Non-pigmented ciliary epithelial cell (primary cell): ENCODE results near the gene RALA.
"Not testable (repeated sequence)": the region's sequence is repeated elsewhere in the genome, so short reads cannot be mapped to it uniquely, and the experiment has no call there.

ENCODE experiments used
- DNase-seq: peaks from one replicate; pipeline ENCODE4 v3.0.0-alpha.2; 2010; ENCODE audit warnings: low read depth

Gene RALA

DNA sequence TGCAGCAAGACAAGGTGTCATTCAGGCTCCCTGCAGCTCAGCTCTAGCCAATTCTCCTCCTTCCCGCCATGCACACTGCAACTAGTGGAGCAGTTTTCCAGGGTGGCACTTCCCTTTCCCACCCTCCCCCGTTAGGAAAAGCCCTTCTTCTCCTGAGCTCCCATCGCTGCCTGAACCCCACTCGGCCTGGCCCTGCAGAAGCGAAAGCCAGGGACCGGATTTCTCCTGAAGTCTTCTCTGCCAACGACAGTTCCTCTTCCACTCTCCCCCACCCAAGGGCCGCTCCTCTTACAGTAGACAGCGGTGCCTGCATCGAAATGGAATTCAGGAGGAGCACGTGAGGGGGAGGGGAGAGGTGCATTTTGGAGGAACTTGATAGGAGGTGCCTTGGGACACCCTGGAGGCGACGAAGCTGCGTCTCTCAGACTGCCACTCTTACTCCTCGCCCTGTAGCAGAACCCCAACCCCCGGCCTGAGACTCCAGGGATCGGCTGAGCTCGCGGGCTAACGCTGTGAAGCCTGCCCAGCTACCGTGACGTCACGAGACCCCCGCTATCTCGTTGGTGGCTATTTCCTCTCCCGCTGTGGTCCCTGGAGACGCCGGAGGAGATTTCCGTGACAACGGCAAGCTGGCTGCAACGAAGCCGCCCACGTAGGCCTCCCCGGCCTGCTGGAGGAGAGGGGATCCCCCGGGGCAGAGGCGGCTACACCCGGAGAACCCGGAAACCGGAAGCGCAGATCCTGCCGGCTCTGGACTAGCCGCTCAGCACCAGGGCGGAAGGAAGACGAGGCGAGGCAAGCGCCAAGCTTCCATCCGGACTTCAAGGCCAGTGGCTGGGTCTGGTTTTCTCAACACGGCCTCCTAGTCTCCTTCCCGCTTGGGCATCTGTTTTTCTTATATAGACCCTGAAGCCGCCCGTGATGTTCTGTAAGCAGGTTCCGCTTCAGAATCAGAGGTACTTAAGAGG, 109.7 kb downstream of the RALA start:
- DNase-seq: peak; percentile 88

DNA sequence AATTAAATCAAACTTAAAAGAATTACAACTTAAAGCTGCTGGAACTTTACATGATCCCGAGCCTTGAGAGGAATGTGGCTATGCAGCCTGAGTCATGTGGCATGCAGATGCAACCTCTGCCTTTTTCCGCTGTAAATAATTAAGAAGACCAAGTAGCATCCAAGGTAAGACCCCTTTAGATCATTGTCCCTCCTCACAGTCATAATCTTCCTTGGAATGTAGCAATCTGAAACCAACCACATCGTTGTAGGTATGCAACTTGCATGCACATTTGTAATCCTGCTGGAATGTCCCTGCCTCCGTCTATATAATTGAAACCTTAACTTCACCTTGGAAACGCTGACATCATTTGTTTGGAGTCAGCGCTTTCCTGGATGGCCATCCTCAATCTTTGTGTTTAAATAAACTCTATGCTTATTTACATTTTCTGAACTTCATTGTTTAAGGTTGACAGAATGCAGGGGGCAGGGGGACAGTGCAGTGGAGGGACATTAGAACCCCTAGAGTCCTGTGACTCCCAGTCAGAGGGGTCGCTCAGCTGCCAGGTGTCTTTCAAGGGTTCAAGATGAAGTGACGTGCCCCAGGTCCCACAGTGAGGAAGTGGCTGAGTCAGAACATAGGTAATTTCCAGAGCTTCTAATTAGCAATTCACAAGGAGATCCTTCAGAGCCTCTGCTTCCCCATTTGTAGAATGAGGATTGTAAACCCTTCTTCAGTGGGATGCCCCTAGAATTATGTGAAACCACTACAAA, 110.7 kb downstream of the RALA start:
- peak; percentile 90 for DNase-seq

DNA sequence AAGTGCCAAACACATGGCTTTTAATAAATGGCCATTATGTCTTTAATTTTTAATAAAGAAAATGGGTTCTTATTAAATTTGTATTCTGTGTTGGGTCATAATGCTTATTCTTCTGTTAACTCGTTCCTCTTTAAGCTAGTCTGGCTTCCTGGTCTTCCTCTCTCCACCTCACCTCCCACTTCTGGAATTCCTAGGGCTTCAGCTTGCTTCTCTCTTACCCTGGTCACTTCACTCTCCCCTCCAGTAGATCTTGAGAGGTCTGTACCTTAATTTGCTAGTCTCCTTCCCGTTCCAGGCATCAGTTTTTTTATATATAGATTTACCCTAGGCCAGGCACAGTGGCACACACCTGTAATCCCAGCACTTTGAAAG, 111.2 kb downstream of the RALA start:
- no peak for DNase-seq

DNA sequence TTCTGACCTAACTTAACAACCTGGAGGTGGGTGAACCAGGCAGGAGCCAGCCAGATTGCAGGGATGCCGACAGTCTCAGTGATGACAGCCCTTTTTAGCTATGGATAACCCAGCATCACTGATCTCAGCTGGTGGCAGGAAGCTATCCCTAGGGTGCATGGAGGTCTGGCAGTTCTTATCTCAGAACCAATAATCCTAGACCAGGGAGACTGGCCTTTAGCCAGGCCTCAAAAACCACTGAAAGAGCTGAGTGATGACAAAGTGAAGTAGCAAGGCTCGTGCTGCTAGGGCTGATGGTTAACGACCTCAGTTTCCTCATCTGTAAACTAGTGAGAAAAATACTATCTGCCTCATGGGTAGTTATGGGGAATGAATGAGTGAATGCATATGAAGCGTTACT, 112.5 kb downstream of the RALA start:
- no peak for DNase-seq

DNA sequence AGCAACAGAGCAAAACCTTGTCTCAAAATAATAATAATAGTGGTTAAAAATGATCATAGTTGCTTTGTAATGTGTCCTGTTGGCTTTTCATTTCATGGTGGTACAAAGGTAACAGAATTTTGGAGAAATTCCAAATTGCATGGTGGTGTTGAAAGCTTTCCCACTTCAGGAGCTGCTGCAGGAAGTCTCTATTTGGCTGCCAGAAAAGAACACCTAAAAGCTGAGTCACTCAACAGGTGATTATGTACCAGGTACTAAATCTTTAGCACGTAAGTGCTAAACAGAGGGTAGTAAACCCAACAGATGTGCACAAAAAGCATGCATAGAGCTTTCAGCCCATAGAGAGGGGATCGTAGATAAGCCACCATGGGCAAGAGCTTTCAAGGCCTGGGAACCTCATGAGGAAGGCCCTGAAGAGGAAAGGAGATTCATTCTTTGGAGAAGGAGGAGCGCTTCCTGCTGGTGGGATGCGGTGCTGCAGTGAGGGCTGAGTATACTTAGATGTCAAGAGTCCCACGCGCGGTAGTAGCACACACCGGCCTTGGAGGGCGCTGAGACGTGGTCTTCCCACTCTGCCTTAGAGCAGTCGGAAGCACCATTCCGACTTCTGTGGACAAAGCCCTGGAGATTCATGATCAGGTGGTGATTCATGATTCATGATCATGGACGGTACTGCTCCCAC, 118.7 kb downstream of the RALA start:
- DNase-seq: no peak

DNA sequence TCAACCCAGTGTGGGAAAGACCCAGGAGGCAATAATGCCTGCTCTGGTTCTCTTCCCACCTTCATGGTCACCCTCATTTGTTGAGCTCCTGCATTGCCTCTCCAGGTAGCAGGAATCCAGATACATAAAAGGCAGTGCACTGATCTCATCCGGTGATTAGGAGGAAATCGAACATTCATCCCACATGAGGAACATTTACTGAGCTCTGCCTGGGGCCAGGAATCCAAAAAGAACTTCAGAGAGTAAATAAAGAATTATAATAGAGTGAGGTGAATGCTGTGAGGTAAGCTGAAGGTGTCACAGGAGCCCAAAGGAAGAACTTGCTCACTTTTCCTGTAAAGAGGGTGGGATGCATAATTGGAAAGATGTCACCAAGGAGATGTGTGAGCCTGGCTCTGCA, 121.2 kb downstream of the RALA start:
- DNase-seq: no peak

DNA sequence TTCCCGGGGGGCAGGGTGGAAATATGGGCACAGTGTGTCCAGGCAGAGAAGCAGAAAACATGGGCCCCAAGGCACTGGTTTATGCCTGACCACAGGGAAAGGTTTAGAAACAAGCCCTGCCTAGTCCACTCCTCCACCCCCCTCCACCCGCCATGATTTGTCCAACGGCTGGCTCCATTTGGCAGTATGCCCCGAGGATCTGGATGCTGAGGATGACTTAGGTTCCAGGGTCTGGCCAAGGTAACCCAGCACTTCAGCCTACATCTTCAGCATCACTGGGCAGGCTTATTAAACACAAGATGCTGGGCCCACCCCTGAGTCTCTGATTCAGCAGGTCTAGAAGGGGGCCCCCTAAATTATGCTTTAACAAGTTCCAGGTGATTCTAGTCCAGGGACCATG, 121.9 kb downstream of the RALA start:
- DNase-seq: no peak

DNA sequence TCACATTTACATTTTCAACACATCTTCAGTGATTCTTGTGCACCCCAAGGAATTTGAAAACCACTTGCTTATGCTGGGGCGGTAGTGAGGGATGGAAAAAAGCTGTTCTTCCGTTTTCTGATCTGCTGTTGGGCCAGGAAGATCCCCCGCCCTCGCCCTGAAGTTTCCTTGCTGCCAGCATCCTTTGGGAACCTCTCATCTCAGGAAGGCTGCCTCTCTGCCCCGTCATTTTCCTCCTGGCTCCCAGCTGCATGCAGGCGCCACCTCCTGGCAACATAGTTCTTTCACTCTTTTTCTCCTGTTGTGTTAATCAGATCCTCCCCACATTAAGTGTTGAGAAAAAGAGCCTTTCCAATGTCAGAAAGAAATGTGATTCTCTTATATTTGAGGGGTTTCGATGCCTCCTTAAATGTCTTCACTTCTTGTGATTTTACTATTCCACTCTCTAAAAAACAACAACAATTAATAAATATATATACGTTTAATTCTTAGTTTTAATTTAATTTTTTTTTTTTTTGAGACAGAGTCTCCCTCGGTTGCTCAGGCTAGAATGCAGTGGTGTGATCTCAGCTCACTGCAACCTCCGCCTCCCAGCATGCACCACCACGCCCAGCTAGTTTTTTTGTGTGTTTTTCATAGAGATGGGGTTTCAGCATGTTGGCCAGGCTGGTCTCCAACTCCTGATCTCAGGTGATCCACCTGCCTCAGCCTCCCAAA, 122.9 kb downstream of the RALA start:
- DNase-seq: no peak

DNA sequence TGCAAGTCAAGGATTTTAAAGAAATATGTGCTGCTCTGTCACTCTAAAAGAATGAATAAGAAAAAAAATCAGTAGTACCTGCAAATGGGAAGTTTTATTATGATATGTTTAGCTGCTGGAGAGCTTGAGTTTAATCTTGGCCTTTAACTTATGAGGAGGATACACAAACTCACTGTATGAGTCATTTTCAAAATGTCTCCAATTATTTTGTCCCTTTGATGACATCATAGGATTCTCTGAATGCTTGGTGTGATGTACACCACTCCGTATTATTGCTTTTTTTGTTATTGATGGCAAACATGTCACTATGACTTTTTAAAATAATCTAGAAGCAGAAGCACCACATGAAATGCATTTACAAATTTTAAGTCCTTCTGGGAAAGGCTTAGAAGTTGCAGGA, 125.8 kb downstream of the RALA start:
- DNase-seq: no peak

DNA sequence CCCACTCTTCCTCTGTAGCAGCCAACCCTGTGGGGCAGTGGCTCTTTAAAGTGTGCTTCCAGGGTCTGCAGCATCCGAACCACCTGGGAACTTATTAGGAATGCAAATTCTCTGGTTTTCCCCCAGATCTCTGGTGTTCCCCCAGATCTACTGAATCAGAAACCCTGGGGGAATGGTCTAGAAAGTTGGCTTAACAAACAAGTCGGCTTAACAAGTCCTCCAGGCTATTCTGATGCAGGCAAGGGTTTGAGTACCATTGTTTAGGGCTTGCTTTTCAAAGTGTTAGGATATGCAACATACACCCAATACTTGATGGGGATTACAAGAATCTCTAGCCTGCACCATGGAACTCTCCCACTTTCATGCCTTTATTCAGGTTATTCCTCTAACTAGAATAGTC, 126.3 kb downstream of the RALA start:
- DNase-seq: no peak

DNA sequence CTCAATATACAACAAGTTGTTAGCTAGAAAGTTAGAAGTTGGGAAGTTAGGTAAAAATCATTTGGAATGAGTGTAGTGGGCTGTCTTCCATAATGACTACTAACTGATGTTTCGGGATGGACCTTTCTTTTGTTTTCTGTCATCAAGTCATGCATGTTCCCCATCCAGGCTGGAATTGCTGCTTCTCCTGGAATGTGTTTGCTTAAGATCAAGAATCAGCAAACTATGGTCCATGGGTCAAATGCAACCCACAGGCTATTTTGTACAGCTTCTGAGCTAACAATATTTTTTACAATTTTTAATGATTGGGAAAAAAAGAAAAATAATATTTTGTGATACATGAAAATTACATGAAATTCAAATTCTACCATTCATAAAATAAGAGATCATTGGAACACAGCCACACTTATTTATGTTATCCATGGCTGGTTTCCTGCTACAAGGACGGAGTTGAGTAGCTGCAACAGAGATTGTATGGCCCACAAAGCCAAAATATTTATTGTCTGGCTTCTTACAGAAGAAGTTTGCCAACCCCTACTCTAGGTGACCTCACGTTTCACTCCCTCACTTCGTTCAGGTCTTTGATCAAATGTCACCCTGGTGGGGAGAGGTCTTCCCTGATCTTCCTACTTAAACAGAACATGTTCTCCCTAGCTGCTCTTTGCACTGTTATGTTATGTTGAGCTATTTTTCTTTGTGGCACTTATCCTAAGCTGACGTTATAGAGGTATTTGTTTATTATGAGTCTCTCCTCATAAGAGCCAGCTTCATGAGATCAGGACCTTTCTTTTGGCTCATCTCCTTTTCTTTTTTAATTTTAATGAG, 127.1 kb downstream of the RALA start:
- no peak for DNase-seq

DNA sequence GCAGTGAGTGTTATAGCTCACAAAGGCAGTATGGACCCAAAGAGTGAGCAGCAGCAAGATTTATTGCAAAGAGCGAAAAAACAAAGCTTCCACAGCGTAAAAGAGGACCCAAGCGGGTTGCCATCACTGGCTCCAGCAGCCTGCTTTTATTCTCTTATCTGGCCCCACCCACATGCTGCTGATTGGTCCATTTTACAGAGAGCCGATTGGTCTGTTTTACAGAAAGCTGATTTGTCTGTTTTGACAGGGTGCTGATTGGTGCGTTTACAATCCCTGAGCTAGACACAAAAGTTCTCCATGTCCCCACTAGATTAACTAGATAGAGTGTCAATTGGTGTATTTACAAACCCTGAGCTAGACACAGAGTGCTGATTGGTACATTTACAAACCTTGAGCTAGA, 129.9 kb downstream of the RALA start:
- not testable (repeated sequence) for DNase-seq

DNA sequence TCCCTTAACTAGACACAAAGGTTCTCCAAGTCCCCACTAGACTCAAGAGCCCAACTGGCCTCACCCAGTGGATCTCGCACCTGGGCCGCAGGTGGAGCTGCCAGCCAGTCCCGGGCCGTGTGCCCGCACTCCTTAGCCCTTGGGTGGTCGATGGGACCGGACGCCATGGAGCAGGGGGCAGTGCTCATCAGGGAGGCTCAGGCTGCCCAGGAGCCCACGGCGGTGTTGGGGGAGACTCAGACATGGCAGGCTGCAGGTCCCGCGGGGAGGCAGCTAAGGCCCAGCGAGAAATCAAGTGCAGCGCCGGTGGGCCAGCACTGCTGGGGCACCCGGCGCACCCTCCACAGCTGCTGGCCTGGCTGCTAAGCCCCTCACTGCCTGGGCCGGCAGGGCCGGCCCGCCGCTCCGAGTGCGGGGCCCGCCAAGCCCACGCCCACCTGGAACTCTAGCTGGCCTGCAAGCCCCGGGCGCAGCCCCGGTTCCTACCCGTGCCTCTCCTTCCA, 130.5 kb downstream of the RALA start:
- no peak for DNase-seq

DNA sequence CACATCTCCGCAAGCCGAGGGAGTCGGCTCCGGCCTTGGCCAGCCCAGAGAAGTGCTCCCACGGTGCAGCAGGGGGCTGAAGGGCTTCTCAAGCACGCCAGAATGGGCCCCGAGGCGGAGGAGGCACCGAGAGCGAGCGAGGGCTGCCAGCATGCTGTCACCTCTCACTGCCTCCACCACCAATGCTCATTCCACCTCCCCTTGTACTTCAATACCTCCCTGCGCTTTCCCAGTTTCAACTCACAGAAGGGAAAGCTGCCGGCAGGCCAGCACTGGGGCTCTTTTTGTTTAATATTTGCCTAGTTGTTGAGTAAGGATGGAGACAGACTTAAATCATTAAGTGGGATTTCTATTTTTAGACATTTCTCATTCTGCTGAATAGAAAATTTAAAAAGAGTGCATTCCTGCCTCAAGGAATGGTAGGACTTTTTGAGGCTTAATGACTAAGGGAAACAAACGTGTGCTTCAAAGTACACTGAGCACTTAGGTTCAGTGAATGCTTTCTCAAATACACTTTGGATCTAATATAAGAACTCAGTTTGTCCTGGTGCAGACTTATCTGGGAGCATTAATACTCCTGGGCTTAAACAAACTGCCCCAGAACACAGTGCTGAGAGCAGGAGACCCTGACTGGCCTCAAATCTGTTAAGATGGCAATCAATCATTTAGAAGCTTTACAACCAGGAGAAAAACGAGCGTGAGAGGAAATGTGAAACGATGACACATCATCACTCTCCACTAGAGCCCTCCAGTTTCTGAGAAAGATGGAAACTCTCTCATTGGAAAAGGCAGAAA, 131.2 kb downstream of the RALA start:
- no peak for DNase-seq

DNA sequence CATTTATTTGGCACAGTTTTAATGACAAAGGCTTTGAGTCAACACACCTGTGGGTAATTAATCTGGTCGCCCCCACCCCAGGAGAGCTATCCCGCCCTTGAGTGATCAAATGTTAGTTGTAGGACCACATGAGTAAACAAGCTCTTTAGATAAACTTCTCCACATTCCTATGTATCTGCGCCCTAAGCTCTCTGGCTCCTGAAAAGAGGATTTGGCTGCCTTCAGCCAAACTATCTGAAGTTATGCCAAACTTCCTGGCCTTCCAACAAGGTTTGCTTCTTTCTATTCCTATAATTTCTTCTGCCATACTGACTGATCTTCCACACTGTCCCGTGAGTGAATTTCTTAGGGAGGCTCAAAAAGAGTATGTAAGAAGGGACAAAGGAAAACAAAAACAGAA, 134.2 kb downstream of the RALA start:
- DNase-seq: no peak
